Measurements from ENCODE around the gene TBCK. TPM values are rescaled to one million over a fixed set of nuclear protein-coding genes. Genes with fewer than 3 reads are reported as not detected.

TBCK gene
- total and polyA plus RNA-seq, 2 of the 8 experiments (the other 6 are each of a cell fraction or from before 2014, with no cell fraction given): 10.2 to 18.7 TPM

- CTCF ChIA-PET (ENCODE audit: partially characterized antibody): interaction anchor here (0.6 kb wide), 1 partner anchor 200 kb away, joined by 3 read pairs; no protein-coding TSS in a partner anchor
- Histone ChIP-seq H3K79me2 (ENCODE audit: control insufficient read depth in 1 of 2, insufficient read depth in 2 of 2, low read length in 2 of 2) (peaks cover 0 to 5% of the 10 kb centered on the region in 2 experiments; a peak in 1 of 4 replicates), H2BK15ac (ENCODE audit: low read length) (no peak overlapping the region), H3K4me3 (ENCODE audit: extremely low read depth in 1 of 4, insufficient read depth in 2 of 4, low read depth in 3 of 4, low read length in 4 of 4) (no peak overlapping the region), H3K36me3 (ENCODE audit: control insufficient read depth in 2 of 4, insufficient read depth in 4 of 4, low read length in 3 of 4) (peaks cover 0 to 21% (median 13%) of the 10 kb centered on the region in 4 experiments; a peak in 6 of 8 replicates), H4K8ac (ENCODE audit: extremely low read depth, insufficient read depth, low read length) (no peak overlapping the region), H4K20me1 (replicated peaks in 1 of 2; ENCODE audit: control insufficient read depth in 1 of 2, insufficient read depth in 2 of 2, low read length in 2 of 2) (no peaks in the 10 kb centered on the region), H3K14ac (ENCODE audit: insufficient read length) (no peak overlapping the region), H3K4me2 (ENCODE audit: insufficient read depth in 1 of 2, low read depth in 2 of 2, low read length in 2 of 2) (no peak overlapping the region), H3K9ac (replicated peaks in 1 of 4; ENCODE audit: extremely low read depth in 1 of 4, low read depth in 3 of 4, low read length in 3 of 4) (no peak overlapping the region), H2AFZ (ENCODE audit: low read length) (no peak overlapping the region), H3K4me1 (replicated peaks in 1 of 4; ENCODE audit: control insufficient read depth in 3 of 4, insufficient read depth in 4 of 4, low read length in 3 of 4) (no peaks in the 10 kb centered on the region), H3K23ac (ENCODE audit: insufficient read length) (no peak overlapping the region), H4K91ac (replicated peaks; ENCODE audit: insufficient read length, low read length) (no peak overlapping the region), H3K56ac (replicated peaks; ENCODE audit: insufficient read length, low read depth, low read length) (no peak overlapping the region), H3K79me1 (ENCODE audit: low read depth, low read length) (no peaks in the 10 kb centered on the region), H3K18ac (ENCODE audit: extremely low read depth, low read length) (no peak overlapping the region), H3K9me3 (ENCODE audit: insufficient read depth in 2 of 2, low read depth in 1 of 2, low read length in 1 of 2) (no peaks in the 10 kb centered on the region), H2AK5ac (ENCODE audit: low read depth, low read length) (no peak overlapping the region), H2BK12ac (ENCODE audit: low read depth, low read length) (no peak overlapping the region), H3K4ac (replicated peaks; ENCODE audit: insufficient read length, low read depth, low read length) (no peak overlapping the region), H3K23me2 (ENCODE audit: low read depth, low read length) (no peaks in the 10 kb centered on the region), H3K27ac (ENCODE audit: low read depth, low read length) (no peak overlapping the region), H2BK120ac (replicated peaks; ENCODE audit: low read depth, low read length) (no peak overlapping the region), H2BK5ac (ENCODE audit: low read depth, low read length) (no peak overlapping the region), H2BK20ac (ENCODE audit: low read length) (no peak overlapping the region), H3K27me3 (replicated peaks in 1 of 4; ENCODE audit: control insufficient read depth in 3 of 4, extremely low read depth in 1 of 4, insufficient read depth in 3 of 4, low read length in 3 of 4) (no peaks in the 10 kb centered on the region), H4K5ac (ENCODE audit: insufficient read length, low read depth, low read length) (no peak overlapping the region)
- no peak for DNase-seq (ENCODE audit: low read depth in 1 of 2, low spot score in 2 of 2)
- no peak for FAIRE-seq
- TF ChIP-seq, protein P1, sequence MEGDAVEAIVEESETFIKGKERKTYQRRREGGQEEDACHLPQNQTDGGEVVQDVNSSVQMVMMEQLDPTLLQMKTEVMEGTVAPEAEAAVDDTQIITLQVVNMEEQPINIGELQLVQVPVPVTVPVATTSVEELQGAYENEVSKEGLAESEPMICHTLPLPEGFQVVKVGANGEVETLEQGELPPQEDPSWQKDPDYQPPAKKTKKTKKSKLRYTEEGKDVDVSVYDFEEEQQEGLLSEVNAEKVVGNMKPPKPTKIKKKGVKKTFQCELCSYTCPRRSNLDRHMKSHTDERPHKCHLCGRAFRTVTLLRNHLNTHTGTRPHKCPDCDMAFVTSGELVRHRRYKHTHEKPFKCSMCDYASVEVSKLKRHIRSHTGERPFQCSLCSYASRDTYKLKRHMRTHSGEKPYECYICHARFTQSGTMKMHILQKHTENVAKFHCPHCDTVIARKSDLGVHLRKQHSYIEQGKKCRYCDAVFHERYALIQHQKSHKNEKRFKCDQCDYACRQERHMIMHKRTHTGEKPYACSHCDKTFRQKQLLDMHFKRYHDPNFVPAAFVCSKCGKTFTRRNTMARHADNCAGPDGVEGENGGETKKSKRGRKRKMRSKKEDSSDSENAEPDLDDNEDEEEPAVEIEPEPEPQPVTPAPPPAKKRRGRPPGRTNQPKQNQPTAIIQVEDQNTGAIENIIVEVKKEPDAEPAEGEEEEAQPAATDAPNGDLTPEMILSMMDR (IDR thresholded peaks at IDR 0.05; ENCODE audit: control extremely low read depth in 1 of 3, insufficient read depth in 1 of 3, low read depth in 1 of 3, low read length in 3 of 3): no peak
- TF ChIP-seq CTBP2 (IDR thresholded peaks at IDR 0.05; ENCODE audit: borderline replicate concordance, insufficient read depth, insufficient read length, low read length) (no peak), POU5F1 (IDR thresholded peaks at IDR 0.05; ENCODE audit: low read depth, low read length) (no peak)
- POLR2A ChIA-PET (ENCODE audit: partially characterized antibody): no interaction called here
- WGBS, 2 experiments (ENCODE audit: extremely low coverage in 1 of 2, insufficient coverage in 1 of 2, insufficient read length in 1 of 2, insufficient replicate concordance in 2 of 2, low coverage in 1 of 2, low lambda C conversion rate in 2 of 2, missing lambda C conversion rate in 1 of 2): 93% methylated on average over 3 of the region's 3 CpGs; no CpG with 5 or more reads in 1 of the 2 experiments
Measured at GRCh38 chr4:106338671-106339070, 22.7 kb upstream of the TBCK start.
